Spleen (tissue), 11 donors: Measurements from ENCODE around the gene PCDHGB2. TPM values are rescaled to one million over a fixed set of nuclear protein-coding genes. Genes with fewer than 3 reads are reported as not detected.
"Not testable (repeated sequence)": the region's sequence is repeated elsewhere in the genome, so short reads cannot be mapped to it uniquely, and the experiment has no call there.

Source experiments
- DNase-seq: peaks from one replicate; pipeline ENCODE4 v3.0.0-alpha.2; 2020
- H3K27ac ChIP-seq, 8 donors: fragments of 200-600 bp; sonication (generic) in 7 of 8; 1 replicate in 4 of 8; 2 replicates in 4 of 8; pipeline versions ENCODE4 v1.5.0 to v1.8.0; 2016 to 2021; ENCODE audit warnings: inconsistent platforms in 4 of 8, mild to moderate bottlenecking in 4 of 8, moderate library complexity in 1 of 8
- H3K27me3 ChIP-seq, 7 donors: fragments of 200-600 bp; sonication (generic) in 6 of 7; replicated peaks in 1 of 7; 1 replicate in 4 of 7; 2 replicates in 3 of 7; pipeline versions ENCODE4 v1.5.0 to v1.8.0; 2016 to 2021; ENCODE audit warnings: inconsistent platforms in 3 of 7, mild to moderate bottlenecking in 1 of 7
- H3K36me3 ChIP-seq, 6 donors: fragments of 200-600 bp; sonication (generic) in 5 of 6; 1 replicate in 4 of 6; 2 replicates in 2 of 6; pipeline versions ENCODE4 v1.5.0 to v1.8.0; 2016 to 2021; ENCODE audit warnings: inconsistent platforms in 2 of 6
- H3K4me1 ChIP-seq, 6 donors: fragments of 200-600 bp; sonication (generic) in 5 of 6; 1 replicate in 3 of 6; 2 replicates in 3 of 6; pipeline versions ENCODE4 v1.5.0 to v1.8.0; 2016 to 2021; ENCODE audit warnings: inconsistent platforms in 3 of 6
- H3K4me3 ChIP-seq, 8 donors: fragments of 200-600 bp; sonication (generic) in 7 of 8; 1 replicate in 4 of 8; 2 replicates in 4 of 8; pipeline versions ENCODE4 v1.5.0 to v1.8.0; 2016 to 2021; ENCODE audit warnings: inconsistent platforms in 4 of 8, mild to moderate bottlenecking in 4 of 8, moderate library complexity in 2 of 8
- H3K9me3 ChIP-seq, 8 donors: fragments of 200-600 bp; sonication (generic) in 7 of 8; 1 replicate in 4 of 8; 2 replicates in 4 of 8; pipeline versions ENCODE4 v1.5.0 to v1.8.0; 2016 to 2021; ENCODE audit warnings: inconsistent platforms in 4 of 8
- CTCF ChIP-seq, 11 experiments: fragments of 200-600 bp in 7 of 11; fragments of 450-650 bp in 4 of 11; sonication (generic) in 4 of 11; IDR thresholded peaks in 8 of 11; conservative IDR thresholded peaks in 3 of 11; 1 replicate in 7 of 11; 2 replicates in 4 of 11; pipeline versions ENCODE4 v1.4.0 to v1.8.0; 2016 to 2021; ENCODE audit warnings: antibody characterized with exemption in 11 of 11, inconsistent platforms in 4 of 11, mild to moderate bottlenecking in 1 of 11
- POLR2A ChIP-seq, 3 donors: fragments of 450-650 bp; IDR thresholded peaks; one replicate each; pipeline ENCODE4 v1.5.1; 2017; ENCODE audit warnings: antibody characterized with exemption in 3 of 3, mild to moderate bottlenecking in 1 of 3
- POLR2AphosphoS5 ChIP-seq, 3 donors: sonication (generic); formaldehyde crosslinking; IDR thresholded peaks; one replicate each; pipeline ENCODE4 v1.5.1; 2017; ENCODE audit warnings: antibody characterized with exemption in 3 of 3
- WGBS, 5 donors: extraction: QIAGEN DNeasy Blood & Tissue Kit in 3 of 5; methylation state at CpG; one replicate each; pipeline versions ENCODE4 v1.1.5 to v1.1.7; 2013 to 2018; 5-methylcytosine and 5-hydroxymethylcytosine counted together
- intact Hi-C: fragments of 100-400 bp; cut with DNase I; formaldehyde crosslinking; loops from one replicate; pipeline ENCODE4 v1.15.0; 2023; ENCODE audit warnings: low total_unique reads
- polyA plus RNA-seq, 3 donors: library from polyadenylated mRNA; stranded (reverse); fragments of 200-250 nt; gene quantifications; one replicate each; pipeline ENCODE4 v1.2.1, GENCODE V29; 2013
- total RNA-seq, 7 donors: library from RNA; depleted of rRNA in 3 of 7; stranded (reverse); fragments of >200 nt in 3 of 7; fragmentation: NEBNext Ultra II Directional in 4 of 7; extraction: Animal tissue kit (Norgen Biotek cat#: 25700) in 4 of 7; gene quantifications; one replicate each; pipeline versions ENCODE4 v1.1.0 to v1.2.1, GENCODE V29; 2016 to 2021
- donor health status: healthy with polysubstance abuse.
- donor health status: DM: no; HTN: no; CAD: no; lungs with moderate emphysema.
- donor health status: DM: no; HTN: no; CAD: no.
- donor health status: Bipolar disorder and iron deficiency.
- donor health status: healthy.
- donor health status: DM: no; HTN: no; CAD: no.
- donor health status: DM: yes; HTN: yes; CAD: no.

Gene PCDHGB2
- total and polyA plus RNA-seq, 10 donors = 0.09 to 4.5 (median 3.4) TPM; not detected in 1

DNA sequence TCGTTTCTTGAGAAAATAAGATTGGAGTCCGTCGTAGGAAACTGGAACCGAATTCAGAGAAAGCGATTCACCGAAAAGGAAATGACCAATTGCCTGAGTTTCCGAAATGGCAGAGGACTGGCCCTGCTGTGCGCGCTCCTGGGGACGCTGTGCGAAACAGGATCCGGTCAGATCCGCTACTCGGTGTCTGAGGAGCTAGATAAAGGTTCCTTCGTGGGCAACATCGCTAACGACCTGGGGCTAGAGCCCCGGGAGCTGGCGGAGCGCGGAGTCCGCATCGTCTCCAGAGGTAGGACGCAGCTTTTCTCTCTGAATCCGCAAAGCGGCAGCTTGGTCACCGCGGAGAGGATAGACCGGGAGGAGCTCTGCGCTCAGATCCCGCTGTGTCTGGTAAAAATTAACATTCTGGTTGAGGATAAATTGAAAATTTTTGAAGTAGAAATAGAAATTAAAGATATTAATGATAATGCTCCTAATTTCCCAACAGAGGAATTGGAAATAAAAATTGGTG is 15.8 kb upstream of the PCDHGB2 start:
- no peak overlapping the region for H3K27ac ChIP-seq
- peak overlapping the region in 2 of 8 donors; percentile 10 to 42 for H3K4me3 ChIP-seq

DNA sequence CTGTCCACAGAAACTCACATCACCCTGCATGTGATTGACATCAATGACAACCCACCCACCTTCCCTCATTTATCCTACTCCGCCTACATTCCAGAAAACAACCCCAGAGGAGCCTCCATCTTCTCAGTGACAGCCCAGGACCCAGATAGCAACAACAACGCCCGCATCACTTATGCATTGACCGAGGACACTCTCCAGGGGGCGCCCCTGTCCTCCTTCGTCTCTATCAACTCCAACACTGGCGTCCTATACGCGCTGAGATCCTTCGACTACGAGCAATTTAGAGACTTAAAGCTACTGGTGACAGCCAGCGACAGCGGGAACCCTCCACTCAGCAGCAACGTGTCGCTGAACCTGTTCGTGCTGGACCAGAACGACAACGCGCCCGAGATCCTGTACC is 14.5 kb upstream of the PCDHGB2 start:
- no peak overlapping the region for H3K27ac ChIP-seq
- no peak overlapping the region for H3K4me3 ChIP-seq
- no peaks in the 10 kb centered on the region for H3K4me1 ChIP-seq
- WGBS, 5 donors = 36 to 50% (median 39%) methylated on average over 13 to 20 of the region's 20 CpGs
- intact Hi-C loops = no loop called here
- peaks cover 0 to 97% (median 8%) of the 10 kb centered on the region in 7 donors for H3K27me3 ChIP-seq
- TF ChIP-seq POLR2AphosphoS5 (IDR thresholded peaks at IDR 0.05) (no peak), CTCF (IDR thresholded peaks at IDR 0.05 in 8 of 11, conservative IDR thresholded peaks at IDR 0.05 in 3 of 11) (no peak), POLR2A (IDR thresholded peaks at IDR 0.05) (no peak)
- H3K36me3 ChIP-seq = no peaks in the 10 kb centered on the region
- DNase-seq = no peak
- H3K9me3 ChIP-seq = peaks cover 0 to 98% (median 93%) of the 10 kb centered on the region in 8 donors

More for the DNA sequence above, 15.8 kb upstream of the PCDHGB2 start:
- WGBS, 5 donors = 29 to 42% (median 32%) methylated on average over 31 of the region's 31 CpGs
- peaks cover 0 to 100% (median 7%) of the 10 kb centered on the region in 7 donors for H3K27me3 ChIP-seq
- no peaks in the 10 kb centered on the region for H3K4me1 ChIP-seq
- intact Hi-C loops = no loop called here
- H3K9me3 ChIP-seq = peaks cover 0 to 100% (median 94%) of the 10 kb centered on the region in 8 donors
- TF ChIP-seq POLR2AphosphoS5 (IDR thresholded peaks at IDR 0.05) (no peak), CTCF (IDR thresholded peaks at IDR 0.05 in 8 of 11, conservative IDR thresholded peaks at IDR 0.05 in 3 of 11) (no peak), POLR2A (IDR thresholded peaks at IDR 0.05) (no peak)
- no peak for DNase-seq
- H3K36me3 ChIP-seq = no peaks in the 10 kb centered on the region

DNA sequence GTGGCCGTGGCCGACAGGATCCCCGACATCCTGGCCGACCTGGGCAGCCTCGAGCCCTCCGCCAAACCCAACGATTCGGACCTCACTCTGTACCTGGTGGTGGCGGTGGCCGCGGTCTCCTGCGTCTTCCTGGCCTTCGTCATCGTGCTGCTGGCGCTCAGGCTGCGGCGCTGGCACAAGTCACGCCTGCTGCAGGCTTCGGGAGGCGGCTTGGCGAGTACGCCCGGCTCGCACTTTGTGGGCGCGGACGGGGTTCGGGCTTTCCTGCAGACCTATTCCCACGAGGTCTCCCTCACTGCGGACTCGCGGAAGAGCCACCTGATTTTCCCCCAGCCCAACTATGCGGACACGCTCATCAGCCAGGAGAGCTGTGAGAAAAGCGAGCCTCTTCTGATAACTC is 13.8 kb upstream of the PCDHGB2 start:
- H3K27ac ChIP-seq, intact Hi-C loops, H3K36me3 ChIP-seq, H3K4me1 ChIP-seq, H3K4me3 ChIP-seq, DNase-seq: not testable (repeated sequence)
- peaks cover 0 to 97% (median 13%) of the 10 kb centered on the region in 7 donors for H3K27me3 ChIP-seq
- H3K9me3 ChIP-seq = peaks cover 0 to 98% (median 93%) of the 10 kb centered on the region in 8 donors
- 36 to 66% (median 41%) methylated on average over 7 to 27 of the region's 35 CpGs for WGBS, 5 donors

GRCh38 chr5:141349917-141350619 is 9.7 kb upstream of the PCDHGB2 start, which contains the start of gene PCDHGB1:
Gene PCDHGB1 (plus strand): TSS chr5:141350099. CDS start chr5:141350261, 162 bp downstream.
- intact Hi-C loops = no loop called here
- H3K4me3 ChIP-seq = peak within 1 kb of the TSS in 2 of 8 donors; percentile 2 to 49
- H3K27me3 ChIP-seq = peaks cover 0 to 95% (median 21%) of the 10 kb centered on the region in 7 donors
- no peaks in the 10 kb centered on the region for H3K36me3 ChIP-seq
- DNase-seq = no peak
- 20 to 33% (median 28%) methylated on average over 29 of the region's 29 CpGs for WGBS, 5 donors
- no peaks in the 10 kb centered on the region for H3K4me1 ChIP-seq
- H3K9me3 ChIP-seq = peaks cover 0 to 98% (median 83%) of the 10 kb centered on the region in 8 donors
- H3K27ac ChIP-seq = no peak within 1 kb of the TSS
- peak in 2 of 11 experiments; percentile 23 to 32 for TF ChIP-seq CTCF (IDR thresholded peaks at IDR 0.05 in 8 of 11, conservative IDR thresholded peaks at IDR 0.05 in 3 of 11)
- no peak for TF ChIP-seq POLR2A (IDR thresholded peaks at IDR 0.05)
- TF ChIP-seq POLR2AphosphoS5 (IDR thresholded peaks at IDR 0.05) = no peak
